BJ (cell line): ENCODE data around the gene PELI2. TPM values are rescaled to one million over a fixed set of nuclear protein-coding genes. Genes with fewer than 3 reads are reported as not detected.

ENCODE experiments used
- CTCF ChIA-PET: fragments of 350-600 bp; formaldehyde crosslinking; extraction: SDS; loops from one replicate; lab custom pipeline; 2021; ENCODE audit warnings: antibody characterized with exemption, inconsistent platforms; lab: Yijun Ruan, JAX
- POLR2A ChIA-PET: fragments of 300-600 bp; sonication (Branson Sonifier 250); formaldehyde crosslinking; extraction: SDS; loops from one replicate; lab custom pipeline; 2021; ENCODE audit warnings: antibody characterized with exemption; lab: Charles Lee
- DNase-seq: peaks from one replicate; pipeline ENCODE4 v3.0.0-alpha.2; 2011; ENCODE audit warnings: low read depth
- H3K27me3 ChIP-seq: 2 replicates; pipeline ENCODE4 v1.6.0; 2011; ENCODE audit warnings: low read length; ENCODE audit not compliant: control insufficient read depth, insufficient read depth
- H3K36me3 ChIP-seq: 2 replicates; pipeline ENCODE4 v1.5.1; 2011; ENCODE audit warnings: low read length; ENCODE audit not compliant: control insufficient read depth, insufficient read depth
- H3K4me3 ChIP-seq: 2 replicates; pipeline ENCODE4 v1.5.1; 2011; ENCODE audit warnings: low read depth, mild to moderate bottlenecking, control low read depth, low read length
- polyA plus RNA-seq: library from polyadenylated mRNA; depleted of rRNA; stranded (reverse); fragments of >200 nt; gene quantifications from 2 replicates; pipeline ENCODE4 v1.2.3, GENCODE V29; 2011
- TF ChIP-seq, protein P1 (sequence below): IDR thresholded peaks from 2 replicates; pipeline ENCODE4 v1.5.1; 2011; ENCODE audit warnings: low read depth, mild to moderate bottlenecking, control low read depth, inconsistent platforms, low read length, moderate library complexity; ENCODE audit not compliant: insufficient read depth

The PELI2 gene
- polyA plus RNA-seq, 1 experiment: 10.5 TPM

DNA sequence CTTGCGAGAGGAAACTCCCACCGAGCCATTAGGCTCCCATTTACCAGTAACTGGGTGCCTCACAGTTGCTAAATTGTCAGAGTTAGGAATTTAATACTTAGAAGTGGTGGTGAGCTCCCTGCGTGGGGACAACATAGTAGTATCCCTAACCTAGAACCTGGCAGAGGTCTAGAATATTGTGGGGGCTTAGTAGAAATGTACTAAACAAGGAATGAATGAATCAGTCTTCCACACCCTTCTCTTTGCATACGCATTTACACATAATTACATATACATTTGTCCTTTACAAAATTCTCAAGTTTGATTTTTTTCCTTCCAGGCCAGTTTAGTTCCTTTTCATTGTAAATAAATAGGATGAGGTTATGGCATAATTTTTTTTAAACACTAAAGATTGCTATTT, 24.1 kb downstream of the PELI2 start:
- POLR2A ChIA-PET: no interaction called here
- TF ChIP-seq, protein P1, sequence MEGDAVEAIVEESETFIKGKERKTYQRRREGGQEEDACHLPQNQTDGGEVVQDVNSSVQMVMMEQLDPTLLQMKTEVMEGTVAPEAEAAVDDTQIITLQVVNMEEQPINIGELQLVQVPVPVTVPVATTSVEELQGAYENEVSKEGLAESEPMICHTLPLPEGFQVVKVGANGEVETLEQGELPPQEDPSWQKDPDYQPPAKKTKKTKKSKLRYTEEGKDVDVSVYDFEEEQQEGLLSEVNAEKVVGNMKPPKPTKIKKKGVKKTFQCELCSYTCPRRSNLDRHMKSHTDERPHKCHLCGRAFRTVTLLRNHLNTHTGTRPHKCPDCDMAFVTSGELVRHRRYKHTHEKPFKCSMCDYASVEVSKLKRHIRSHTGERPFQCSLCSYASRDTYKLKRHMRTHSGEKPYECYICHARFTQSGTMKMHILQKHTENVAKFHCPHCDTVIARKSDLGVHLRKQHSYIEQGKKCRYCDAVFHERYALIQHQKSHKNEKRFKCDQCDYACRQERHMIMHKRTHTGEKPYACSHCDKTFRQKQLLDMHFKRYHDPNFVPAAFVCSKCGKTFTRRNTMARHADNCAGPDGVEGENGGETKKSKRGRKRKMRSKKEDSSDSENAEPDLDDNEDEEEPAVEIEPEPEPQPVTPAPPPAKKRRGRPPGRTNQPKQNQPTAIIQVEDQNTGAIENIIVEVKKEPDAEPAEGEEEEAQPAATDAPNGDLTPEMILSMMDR: no peak
- CTCF ChIA-PET: interaction anchor here (0.8 kb wide), 1 partner anchor 9 kb away, joined by 3 read pairs; no protein-coding TSS in a partner anchor

DNA sequence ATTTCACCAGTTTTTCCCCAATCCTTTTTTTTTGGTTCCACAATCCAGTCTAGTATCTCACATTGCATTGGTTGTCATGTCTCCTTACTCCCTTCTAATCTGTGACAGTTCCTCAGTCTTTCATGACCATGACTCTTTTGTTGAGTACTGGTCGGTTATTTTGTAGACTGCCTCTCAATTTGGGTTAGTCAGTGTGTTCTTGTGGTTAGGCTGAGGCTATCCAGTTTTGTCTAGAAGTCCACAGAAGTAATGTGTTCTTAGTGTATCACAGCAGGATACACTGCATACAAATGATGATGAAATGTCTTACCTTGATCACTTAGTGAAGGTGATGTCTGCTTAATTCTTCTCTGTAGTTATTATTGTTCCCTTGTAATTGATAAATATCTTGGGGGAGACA, 24.8 kb downstream of the PELI2 start:
- TF ChIP-seq, protein P1: no peak
- ChIA-PET POLR2A (no interaction called here), CTCF (no interaction called here)
- Histone ChIP-seq H3K4me3 (no peak overlapping the region), H3K27me3 (no peaks in the 10 kb centered on the region), H3K36me3 (no peaks in the 10 kb centered on the region)
- no peak for DNase-seq

More for the DNA sequence above, 24.1 kb downstream of the PELI2 start:
- H3K27me3 ChIP-seq: no peaks in the 10 kb centered on the region
- no peaks in the 10 kb centered on the region for H3K36me3 ChIP-seq
- H3K4me3 ChIP-seq: no peak overlapping the region
- no peak for DNase-seq

DNA sequence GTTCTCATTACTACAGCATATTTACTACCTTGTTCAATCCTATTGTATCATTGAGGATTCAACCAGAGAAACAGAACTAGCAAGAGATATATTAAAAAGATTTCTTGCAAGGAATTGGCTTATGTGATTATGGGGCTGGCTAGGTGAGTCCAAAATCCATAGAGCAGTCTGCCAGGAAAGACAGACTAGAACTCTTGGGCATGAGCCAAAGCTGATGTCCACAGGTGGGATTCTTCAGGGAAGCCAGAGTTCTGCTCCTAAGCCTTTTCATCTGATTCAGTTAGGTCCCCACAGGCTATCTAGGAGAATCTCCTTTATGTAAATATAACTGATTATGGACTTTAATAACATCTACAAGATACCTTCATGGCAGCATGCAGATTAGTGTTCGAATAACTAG, 26.0 kb downstream of the PELI2 start:
- CTCF ChIA-PET: no interaction called here
- POLR2A ChIA-PET: no interaction called here
- Histone ChIP-seq H3K36me3 (no peaks in the 10 kb centered on the region), H3K27me3 (no peaks in the 10 kb centered on the region), H3K4me3 (no peak overlapping the region)
- TF ChIP-seq, protein P1: no peak
- DNase-seq: no peak

DNA sequence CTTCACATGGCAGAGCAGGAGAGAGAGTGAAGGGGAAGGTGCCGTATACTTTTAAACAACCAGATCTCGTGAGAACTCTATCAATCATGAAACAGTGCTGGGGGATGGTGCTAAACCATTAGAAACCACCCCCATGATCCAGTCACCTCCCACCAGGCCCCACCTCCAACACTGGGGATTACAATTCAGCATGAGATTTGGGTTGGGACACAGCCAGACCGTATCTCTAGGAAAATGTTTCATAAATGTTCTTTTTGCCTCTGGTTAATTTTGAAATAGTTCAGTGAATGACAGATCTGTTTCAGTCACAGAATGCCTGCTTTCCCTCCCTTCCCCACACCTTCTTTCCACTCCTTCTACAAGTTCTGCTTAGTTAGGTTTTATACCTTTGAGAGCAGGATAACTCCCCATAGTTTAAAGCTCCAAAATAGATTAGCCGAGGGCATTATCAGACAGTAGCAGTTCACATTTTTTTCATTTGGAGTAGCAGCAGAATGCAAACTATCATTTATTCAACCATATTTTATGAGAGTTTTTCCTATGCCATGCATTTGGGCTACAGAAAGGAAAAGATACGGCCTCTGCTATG, 27.1 kb downstream of the PELI2 start:
- no peak for DNase-seq
- ChIA-PET POLR2A (no interaction called here), CTCF (no interaction called here)
- Histone ChIP-seq H3K4me3 (no peak overlapping the region), H3K36me3 (no peaks in the 10 kb centered on the region), H3K27me3 (no peaks in the 10 kb centered on the region)
- TF ChIP-seq, protein P1: no peak

DNA sequence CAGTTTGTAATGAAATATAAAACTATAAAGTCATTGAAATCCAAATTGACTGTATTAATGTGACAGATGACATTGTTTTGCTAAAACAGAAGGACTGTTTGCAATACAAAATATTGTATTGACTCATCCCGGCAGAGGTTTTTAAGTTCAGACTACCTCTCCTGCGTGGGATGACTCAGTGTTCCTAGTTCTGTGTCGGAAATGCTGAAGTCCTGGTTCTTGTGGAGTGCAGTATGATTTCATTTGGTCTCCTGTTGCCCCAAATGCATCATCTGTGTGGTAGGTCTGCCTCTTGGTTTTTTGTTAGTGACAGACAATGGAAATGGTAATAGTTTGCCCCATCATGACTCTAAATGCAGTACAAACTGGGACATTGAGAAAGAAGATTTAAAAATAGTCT, 27.8 kb downstream of the PELI2 start:
- Histone ChIP-seq H3K27me3 (no peaks in the 10 kb centered on the region), H3K36me3 (no peaks in the 10 kb centered on the region), H3K4me3 (no peak overlapping the region)
- POLR2A ChIA-PET: no interaction called here
- no peak for DNase-seq
- TF ChIP-seq, protein P1: no peak
- CTCF ChIA-PET: no interaction called here
